Measurements from ENCODE around the gene SURF4.

SURF4 gene

DNA sequence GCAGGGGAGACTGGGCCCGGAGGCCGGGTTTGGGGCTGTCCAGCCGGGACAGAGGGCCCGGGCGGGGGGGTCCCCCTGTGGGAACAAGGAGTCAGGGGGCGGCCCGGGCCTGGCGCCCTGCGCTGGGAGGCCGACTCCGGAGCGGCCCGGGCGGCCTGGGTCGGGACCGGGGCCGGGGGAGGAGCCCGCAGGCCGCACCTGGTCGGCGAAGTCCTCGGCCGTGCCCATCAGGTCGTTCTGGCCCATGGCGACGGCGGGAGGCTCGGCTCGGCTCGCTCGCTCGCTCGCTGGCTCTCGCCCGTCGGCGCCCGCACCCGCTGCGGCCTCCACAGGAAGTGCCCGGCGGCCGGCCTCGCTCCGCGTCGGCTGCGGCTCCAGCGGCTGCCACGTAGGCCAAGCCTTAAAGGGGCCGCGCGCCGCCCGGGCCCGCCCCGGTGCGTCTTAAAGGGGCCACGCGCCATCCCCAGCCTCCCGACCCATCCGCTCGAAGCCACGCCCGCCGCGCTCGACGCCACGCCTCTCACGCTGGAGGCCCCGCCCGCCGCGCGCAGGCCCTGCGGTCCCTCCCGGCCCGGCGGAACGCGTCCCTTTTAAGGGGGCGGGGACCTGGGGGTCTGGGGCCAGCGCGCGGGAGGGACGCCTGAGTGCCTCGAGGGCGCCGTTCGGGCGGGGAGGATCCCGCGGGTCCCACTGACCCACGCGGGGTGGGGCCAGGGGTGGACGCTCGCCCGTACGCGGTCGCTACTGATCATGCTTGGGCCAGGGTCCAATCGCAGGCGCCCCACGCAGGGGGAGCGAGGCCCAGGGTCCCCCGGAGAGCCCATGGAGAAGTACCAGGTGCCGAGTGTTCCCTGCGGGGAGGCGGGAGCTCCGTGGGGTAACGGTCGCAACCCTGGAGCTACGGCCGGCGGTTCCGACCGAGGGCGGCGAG is at the start of gene SURF4, which contains the start of gene STKLD1:
Gene SURF4, minus strand, starts transcription at position 337 of the 931 bp plus-strand sequence. Its CDS starts 91 bp downstream, at position 246.
Gene STKLD1, plus strand, starts transcription at position 643 of the 931 bp plus-strand sequence. Its CDS starts 108 bp downstream, at position 751.
- DNase-seq, result peak; percentile 95

DNA sequence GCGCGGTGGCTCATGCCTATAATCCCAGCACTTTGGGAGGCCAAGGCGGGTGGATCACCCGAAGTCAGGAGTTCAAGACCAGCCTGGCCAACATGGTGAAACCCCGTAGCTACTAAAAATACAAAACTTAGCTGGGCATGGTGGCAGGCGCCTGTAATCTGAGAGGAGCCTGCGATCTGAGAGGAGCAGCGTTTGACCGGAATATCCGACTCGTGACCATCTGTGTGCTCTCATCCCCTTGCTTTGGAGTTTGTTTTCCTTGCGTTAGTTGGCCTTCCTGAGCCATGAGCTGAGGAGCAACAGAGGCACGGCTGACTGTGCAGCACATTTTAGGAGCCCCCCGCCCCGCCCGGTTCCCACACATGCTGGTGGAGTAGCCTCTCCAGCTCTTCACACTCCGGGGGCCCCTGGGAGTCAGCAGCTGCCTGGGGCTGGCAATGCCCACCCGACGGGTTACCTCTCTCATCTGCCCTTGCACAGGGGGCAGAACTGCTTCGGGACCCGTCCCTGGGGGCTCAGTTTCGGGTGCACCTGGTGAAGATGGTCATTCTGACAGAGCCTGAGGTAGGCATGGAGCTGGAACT is 49.3 kb upstream of the SURF4 start:
- DNase-seq, result no peak

DNA sequence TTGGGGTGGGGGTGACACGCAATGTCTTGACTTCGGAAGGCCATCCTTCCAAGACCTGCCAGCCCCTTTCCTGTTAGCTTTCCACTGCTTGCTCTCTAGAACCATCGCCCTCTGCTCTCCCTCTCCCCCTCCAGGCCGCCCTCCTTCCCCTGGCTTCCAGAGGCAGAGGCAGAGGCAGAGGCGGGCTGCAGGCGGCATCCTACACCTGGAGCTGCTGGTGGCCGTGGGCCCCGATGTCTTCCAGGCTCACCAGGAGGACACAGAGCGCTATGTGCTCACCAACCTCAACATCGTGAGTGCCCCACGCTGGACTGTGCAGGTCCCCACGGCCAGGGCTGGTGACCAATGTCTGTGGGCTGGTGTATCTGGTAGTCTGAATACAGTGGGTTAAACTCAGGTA is 48.3 kb upstream of the SURF4 start:
- no peak for DNase-seq

DNA sequence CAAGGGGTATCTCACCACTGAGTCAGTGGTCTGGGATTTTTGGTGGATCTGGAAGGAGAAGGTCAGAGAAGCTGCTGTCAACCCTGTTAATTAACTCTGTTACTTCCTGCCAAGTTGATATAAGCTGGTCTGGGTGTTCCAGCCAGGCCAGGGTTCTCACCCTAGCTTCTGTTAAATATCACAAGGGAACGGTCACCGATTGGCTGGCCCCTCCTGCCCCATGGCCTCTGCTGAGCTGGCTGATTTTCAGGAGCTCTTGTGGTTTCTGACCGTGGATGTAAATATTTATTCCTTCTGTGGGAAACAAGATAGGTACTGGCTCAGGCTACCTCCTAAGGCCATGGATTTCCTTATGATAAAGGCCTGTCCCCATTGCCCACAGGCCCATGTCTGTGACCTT is 47.4 kb upstream of the SURF4 start:
- DNase-seq, result no peak

DNA sequence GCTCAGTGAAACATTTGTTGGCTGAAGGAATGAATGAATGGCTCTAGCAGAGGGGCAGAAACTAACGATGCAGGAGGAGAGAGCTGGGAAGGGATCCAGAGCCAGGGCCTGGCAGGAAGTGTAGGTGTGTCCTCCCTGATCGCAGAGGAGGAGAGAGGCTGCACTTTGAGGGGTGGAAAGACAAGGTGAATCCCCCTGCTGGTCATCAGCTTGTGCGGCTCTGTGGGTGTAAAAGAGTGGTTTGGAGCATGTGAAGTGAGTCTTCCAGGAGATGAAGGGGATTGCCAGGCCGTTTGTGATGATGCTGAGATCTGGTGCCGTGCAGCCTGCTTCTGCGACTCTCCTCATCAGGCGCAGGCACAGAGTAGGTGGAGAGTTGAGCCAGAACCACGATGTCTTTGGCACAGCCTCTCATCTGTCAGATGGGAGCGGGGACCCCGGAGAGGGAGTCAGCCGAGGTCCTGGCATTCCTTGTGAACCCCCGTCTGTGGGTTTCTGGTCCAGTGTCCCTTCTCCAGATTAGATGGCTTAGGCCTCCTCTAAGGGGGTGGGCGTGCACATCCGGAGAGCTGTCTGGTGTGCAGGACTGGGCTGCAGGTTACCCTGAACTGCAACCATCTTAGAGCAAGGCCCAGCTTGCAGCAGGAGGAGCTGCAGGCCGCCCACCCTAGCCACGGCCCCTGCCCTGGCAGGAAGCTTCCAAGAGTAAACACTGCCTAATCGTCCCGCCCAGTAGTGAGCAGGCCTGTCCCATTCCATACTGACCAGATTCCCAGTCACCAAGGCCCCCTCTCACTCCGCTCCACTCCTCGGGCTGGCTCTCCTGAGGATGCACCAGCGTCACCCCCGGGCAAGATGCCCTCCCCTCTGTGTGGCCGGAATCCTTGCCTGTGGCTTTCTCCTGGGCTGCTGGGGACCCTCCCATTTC is 46.0 kb upstream of the SURF4 start, which contains the start of gene ADAMTS13:
Gene ADAMTS13, plus strand, starts transcription at position 753 of the 928 bp plus-strand sequence. Its CDS starts 77 bp downstream, at position 830.
- DNase-seq, result no peak

DNA sequence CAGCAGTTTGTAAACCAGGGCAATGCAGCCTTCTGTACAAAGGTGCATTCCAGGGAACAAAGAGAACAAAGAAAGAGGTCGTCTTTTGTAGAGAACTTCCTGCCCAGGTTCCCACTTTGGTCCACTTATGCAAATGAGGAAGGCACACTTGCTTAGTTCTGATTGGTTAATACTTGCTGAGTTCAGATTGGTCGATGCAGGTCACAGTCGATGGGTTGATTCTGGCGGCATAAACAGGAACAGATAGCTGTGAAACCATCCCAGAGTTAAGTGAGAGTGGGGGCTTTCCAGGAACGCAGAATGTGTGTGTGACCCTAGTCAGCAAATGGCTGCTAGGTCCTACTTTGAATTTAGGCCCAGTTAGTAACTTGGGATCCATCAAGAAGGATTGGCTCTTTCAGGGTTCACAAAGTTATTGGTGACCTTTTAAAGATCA is 44.5 kb upstream of the SURF4 start:
- DNase-seq, result no peak

DNA sequence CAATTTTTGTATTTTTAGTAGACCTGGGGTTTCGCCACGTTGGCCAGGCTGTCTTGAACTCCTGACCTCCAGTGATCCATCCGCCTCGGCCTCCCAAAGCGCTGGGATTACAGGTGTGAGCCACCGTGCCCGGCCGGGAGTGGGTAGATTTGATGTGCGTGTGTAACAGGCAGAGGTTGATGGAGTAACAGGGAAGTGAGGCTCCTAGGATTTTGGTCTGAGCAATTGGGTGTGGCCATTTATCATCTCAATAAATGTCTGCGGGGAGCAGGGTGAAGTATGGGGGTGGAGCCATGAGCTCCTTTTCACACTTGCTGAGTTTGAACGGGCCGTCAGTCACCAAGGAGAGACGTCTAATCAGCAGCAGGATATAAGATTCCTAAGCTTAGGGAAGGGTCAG is 43.1 kb upstream of the SURF4 start:
- DNase-seq, result no peak

DNA sequence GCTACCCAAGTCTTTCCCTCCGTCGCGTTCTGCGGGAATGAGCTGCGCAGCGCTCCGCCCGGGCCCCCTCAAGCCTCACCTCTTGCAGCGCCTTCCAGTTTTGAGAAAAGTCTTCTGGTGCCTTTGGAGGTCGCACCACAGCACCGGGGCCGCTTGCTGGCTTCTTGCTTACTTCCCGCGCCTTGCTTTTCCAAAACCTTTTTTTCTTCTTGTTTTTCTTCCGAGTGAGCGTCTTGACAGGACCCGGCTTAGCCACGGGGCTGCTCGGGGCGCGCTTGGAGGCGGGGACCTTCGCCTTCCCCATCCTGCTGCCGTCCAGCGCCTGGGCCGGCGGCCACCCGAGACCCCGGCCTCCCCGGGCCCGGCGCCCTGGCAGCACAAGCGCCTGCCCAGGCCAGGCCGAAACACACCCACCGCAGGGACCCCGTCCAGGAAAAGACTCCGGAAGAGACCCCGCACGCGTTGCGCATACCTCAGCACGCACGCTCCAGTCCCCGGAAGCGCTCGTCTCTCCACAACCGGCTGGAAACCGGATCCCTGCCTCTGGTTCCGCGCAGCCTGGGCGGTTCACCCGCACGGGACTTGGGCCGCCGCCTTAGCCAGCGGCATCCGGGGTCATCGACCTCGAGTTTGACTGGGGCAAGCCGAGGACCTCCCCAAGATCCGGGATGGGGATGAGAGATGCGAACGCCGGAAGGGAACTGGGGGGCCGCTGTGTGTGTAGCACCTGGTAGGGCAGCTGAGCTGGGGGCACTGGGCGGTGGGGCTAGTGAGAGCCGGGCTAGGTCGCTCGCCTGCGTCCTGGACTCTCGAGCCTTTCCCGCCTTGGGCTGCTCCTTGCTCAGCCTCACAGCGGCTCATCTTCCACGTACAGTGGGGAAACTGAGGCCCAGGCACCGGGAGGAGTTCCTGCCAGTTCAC is 41.9 kb upstream of the SURF4 start, which contains the start of gene REXO4:
Gene REXO4, minus strand, starts transcription at position 470 of the 921 bp plus-strand sequence. Its CDS starts 166 bp downstream, at position 304.
- DNase-seq, result peak; percentile 76

DNA sequence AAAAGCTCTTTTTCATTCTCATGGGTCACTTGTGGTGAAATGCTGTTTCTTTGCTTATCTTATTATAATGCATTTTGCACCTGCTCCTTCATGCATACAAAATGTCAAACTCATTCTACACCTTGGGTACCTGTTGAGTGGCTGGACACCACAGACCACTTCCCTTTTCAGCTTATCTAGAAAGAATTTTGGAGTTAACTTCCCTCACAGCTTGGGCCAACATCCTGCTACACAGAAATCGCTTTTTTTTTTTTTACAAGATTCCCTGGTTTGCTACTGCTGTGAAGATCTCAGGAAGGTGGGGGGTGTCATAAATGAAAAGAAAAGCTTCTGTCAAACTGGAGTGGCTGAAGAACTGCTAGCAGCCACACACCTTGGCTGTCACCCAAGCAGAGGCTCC is 39.3 kb upstream of the SURF4 start:
- no peak for DNase-seq

DNA sequence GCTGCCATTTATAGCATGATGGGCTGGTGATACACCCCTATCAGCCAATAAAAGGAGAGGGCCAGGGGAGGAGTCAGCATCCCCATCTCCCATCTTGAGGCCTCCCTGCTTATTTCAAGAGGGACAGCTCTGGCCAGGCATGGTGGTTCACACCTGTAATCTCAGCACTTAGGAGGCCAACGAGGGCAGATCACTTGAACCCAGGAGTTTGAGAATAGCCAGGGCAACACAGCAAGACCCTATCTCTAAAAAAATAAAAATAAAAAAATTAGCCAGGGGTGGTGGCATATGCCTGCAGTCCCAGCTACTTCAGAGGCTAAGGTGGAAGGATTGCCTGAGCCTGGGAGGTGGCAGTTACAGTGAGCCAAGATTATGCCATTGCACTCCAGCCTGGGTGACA is 32.2 kb upstream of the SURF4 start:
- no peak for DNase-seq

DNA sequence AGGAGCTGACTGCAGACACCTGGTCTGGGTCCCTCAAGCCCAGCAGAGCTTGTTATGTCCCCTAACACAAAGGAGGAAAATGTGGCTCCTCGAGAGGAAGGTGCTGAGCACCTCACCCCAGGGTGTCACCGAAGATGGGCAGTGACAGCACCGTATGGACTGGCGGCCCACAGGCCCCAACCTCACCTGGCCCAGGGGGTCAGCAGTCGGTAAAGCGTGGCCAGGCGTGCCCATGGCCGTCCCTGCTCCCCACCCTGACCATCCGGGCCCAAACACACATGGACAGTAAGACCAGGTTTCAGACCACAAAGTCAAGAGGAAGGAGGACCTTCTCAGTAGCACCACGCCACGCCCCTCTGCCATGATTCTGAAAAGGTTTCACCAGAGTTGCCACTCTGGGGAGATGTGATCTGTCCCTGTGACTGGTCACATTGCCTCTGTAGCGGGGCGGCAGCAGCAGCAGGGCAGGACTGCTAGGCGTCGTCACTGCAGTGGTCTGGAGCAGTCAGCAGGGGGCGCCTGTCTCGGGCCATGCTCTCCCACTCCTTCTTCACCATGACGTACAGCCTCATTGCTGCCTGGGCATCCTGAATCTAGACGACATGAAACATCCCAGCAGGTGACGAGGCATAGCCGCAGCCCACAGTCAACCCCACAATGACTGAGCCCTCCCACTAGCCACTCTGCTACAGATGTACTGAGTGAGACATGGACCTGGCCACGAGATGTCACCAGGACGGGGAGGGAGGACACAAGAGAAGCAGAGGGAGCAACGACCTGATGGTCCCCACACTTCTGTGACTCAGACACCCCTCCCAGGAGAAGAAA is 30.8 kb upstream of the SURF4 start:
- DNase-seq, result peak; percentile 65

DNA sequence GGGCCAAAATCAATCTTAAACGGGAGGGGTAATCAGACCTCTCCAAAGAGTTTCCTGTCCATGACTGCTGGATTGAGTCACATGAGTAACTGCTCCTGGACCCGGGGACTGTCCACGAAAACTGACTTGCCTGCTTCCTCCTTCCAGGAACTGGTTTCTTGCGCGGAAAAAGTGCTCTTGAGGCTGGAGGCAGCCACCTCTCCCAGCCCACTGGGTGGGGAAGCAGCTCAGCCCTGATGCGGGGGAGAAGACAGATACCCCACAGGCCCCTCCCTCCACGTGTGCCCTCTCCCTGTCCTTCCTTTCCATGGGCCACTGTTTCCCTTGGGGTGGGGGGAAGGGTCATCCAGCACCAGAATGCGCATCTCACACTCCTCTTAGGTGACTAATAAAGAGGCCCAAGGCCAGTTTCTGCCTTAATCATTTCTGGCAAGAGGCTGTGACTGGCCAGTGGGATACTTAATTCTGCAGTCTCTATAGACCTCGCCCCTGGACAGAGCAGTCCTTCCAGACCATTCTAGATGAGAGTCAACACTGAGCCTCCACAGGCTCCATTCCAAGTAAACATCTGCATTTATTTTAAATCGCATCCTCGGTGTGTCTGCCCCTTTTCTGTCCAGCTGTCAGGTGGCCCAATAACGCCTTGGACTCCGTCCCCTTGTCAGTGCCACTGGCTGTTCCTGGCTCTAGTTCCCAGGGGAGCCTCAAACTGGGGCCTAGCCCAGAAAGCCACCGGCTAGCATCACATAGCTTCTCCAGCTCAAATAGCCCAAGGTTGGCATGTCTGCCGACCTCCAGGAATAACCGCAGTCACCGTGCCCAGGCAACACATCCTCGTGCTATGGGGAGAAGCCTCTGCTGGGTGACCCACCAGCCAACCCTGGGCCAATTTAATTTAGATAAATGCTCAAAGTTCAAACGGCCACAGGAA is 29.9 kb upstream of the SURF4 start:
- DNase-seq, result no peak

DNA sequence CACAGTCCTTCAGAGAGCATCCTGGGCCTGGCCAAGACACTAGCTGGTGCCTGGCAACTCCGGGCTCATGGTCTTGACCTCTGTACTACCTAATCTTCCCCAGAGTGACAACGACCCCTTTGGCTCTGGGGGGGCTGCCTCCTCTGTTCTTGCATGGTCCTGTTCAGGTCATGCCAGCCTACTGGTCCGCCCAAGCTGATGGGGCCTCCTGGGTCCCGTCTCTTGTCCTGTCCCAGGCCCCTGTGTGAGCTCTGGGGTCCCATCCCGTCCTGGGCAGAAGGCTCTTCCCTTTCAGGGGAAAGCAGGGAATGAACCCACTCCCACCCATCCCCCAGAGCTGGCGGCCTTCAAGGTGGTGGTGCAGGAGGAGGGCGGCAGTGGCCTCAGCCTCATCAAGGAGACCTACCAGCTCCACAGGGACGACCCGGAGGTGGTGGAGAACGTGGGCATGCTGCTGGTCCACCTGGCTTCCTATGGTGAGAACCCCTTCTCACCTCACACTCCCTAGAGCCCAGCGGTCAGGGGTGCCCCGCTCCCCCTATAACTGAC is 28.7 kb upstream of the SURF4 start:
- DNase-seq, result no peak

DNA sequence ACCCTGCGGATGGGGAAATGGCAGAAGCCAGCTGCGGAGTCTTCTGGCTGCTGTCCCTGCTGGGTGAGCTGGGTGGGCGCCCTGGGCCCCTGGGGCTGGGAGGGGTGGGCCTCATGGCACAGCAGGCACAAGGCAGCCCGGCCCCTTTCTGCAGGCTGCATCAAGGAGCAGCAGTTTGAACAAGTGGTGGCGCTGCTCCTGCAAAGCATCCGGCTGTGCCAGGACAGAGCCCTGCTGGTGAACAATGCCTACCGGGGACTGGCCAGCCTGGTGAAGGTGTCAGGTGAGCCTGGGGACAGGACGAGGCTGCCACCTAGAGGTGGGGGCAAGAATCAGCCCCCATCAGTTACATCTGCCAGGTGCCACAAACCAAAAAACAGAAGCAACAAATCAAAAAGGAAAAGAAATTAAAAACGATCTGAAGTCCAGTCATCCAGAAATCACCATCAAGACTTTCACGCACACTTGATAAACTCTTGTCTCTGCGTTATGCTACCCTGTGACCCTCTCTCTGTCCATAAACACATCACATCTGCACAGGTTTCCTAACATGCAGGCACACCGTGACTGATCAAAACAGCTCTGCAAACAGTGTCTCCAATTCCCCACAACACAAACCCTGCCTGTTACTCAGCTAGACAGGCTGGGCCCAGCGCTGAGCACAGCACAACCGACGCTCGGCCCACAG is 28.1 kb upstream of the SURF4 start:
- peak; percentile 37 for DNase-seq

DNA sequence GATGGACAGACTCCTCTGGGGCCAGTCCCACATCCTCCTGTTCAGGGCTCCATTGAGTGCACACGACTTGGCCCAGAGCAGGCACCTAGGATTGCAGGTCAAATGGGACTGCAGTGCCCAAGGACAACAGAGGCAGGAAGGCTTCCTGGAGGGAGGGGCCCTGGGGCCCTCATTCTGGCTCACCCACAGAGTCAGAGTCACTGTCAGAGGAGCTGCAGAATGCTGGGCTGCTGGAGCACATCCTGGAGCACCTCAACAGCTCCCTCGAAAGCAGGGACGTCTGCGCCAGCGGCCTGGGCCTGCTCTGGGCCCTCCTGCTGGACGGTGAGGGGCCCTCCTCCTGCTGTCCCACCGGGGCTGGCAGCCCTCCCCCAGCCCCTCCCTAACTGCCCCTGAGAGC is 26.8 kb upstream of the SURF4 start:
- no peak for DNase-seq

DNA sequence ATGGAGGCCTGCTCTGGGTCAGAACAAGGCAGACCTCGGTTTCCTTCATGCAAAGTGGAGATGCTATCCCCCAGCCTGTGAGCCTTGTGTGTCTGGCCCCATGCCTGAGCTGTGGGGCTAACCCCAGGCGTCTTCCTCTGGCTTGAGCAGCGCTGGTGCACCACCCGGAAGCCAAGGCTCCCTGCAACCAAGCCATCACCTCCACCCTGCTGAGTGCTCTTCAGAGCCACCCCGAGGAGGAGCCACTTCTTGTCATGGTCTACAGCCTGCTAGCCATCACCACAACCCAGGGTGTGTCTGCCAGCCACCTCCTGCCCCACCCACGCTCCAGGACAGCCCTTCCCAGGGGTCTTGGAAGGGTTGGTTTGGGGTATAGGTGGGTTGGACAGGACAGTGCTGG is 25.7 kb upstream of the SURF4 start:
- no peak for DNase-seq

DNA sequence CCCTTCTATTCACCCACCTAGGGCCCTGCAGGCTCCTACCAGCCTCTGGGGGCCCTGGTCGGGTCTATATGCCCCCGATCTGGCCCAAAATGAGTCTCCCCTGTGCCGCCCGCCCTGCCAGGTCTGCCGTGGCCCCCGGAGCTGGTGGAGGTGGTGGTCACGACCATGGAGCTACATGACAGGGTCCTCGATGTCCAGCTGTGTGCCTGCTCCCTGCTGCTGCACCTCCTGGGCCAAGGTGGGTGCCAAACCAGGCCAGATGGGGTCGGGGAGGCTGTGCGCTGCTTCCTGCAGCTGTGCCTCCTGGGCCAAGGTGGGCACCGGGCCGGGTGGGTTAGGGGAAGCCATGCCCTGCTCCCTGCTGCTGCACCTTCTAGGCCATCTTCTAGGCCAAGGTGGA is 24.4 kb upstream of the SURF4 start:
- no peak for DNase-seq

DNA sequence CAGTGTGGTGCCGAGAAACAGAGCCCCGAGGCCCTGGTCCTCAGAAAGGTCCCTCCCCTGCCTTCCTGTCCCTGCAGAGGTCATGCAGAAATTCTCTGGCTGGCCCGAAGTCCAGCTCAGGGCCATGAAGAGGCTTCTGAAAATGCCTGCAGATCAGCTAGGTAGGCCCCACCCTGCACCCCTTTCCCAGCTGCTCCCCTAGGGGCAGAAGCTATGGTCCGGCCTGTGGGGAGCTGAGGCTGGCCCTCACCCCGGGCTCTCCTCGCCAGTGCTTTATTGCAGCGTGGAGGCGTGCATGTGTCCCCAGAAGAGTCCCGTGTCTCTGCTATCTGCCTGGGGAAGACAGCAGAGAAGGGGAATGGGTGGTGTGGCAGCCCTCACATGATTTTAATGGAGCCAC is 22.0 kb upstream of the SURF4 start:
- no peak for DNase-seq

DNA sequence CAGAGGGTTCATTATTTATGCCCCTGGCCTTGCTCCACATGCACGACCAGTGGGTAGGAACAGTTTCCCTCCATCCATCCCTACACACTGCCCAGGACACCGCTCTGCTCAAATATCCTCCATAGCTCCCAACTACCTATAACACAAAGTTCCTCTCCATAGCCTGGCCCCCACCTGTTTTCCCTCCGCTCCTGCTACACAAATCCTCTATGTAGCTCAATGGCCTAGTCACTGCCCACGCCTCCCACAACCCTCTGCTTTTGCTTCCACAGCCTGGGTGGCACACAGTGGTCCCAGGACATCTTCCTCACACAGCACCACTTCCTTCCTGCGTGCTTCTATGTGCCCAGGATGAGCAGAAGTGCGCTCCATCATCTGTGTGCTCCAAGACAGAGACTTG is 21.5 kb upstream of the SURF4 start:
- DNase-seq, result no peak

Data from activated effector memory CD4-positive, alpha-beta T cell treated with Interleukin-2 at 50 U/mL for 16 hours (primary cell).